Measurements from ENCODE around the gene LRP1B.

DNA sequence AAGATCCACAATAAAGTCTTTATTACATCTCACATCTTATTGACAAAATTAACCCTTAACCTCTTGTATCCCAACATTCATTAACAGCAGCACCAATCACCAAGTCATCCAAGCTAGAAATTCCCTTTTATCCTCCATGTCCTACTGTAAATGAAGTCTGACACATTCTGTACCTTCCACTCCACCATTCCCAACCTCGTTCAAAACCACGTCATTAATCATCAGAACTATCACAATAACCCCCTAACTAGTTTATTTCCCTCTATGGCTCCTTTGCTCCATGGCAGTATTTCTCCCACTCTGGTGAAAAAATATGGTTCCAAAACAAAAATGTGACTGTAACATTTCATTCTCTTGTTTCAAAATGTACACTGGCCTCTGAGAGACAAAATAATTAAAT is 1626.2 kb downstream of the LRP1B start:
- no peak for TF ChIP-seq POLR2A (IDR thresholded peaks at IDR 0.05)
- TF ChIP-seq, protein P1, sequence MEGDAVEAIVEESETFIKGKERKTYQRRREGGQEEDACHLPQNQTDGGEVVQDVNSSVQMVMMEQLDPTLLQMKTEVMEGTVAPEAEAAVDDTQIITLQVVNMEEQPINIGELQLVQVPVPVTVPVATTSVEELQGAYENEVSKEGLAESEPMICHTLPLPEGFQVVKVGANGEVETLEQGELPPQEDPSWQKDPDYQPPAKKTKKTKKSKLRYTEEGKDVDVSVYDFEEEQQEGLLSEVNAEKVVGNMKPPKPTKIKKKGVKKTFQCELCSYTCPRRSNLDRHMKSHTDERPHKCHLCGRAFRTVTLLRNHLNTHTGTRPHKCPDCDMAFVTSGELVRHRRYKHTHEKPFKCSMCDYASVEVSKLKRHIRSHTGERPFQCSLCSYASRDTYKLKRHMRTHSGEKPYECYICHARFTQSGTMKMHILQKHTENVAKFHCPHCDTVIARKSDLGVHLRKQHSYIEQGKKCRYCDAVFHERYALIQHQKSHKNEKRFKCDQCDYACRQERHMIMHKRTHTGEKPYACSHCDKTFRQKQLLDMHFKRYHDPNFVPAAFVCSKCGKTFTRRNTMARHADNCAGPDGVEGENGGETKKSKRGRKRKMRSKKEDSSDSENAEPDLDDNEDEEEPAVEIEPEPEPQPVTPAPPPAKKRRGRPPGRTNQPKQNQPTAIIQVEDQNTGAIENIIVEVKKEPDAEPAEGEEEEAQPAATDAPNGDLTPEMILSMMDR (IDR thresholded peaks at IDR 0.05) = no peak
